Gastrocnemius medialis (tissue), 4 donors: Measurements from ENCODE around the gene ASPG.

Experiments
- CTCF ChIP-seq, 5 experiments: fragments of 450-650 bp in 3 of 5; fragments of 200-600 bp in 2 of 5; sonication (generic) in 2 of 5; IDR thresholded peaks in 4 of 5; conservative IDR thresholded peaks in 1 of 5; 1 replicate in 4 of 5; 2 replicates in 1 of 5; pipeline ENCODE4 v1.5.1; 2016 to 2019; ENCODE audit warnings: antibody characterized with exemption in 5 of 5, mild to moderate bottlenecking in 3 of 5, moderate library complexity in 3 of 5
- POLR2A ChIP-seq, 2 donors: fragments of 450-650 bp; IDR thresholded peaks; one replicate each; pipeline ENCODE4 v1.6.1; 2017; ENCODE audit warnings: antibody characterized with exemption in 2 of 2, mild to moderate bottlenecking in 2 of 2, moderate library complexity in 2 of 2

- TF ChIP-seq CTCF (IDR thresholded peaks at IDR 0.05 in 4 of 5, conservative IDR thresholded peaks at IDR 0.05 in 1 of 5) (no peak), POLR2A (IDR thresholded peaks at IDR 0.05) (no peak)
These were observed 26.6 kb downstream of the ASPG start for GRCh38 chr14:104112113-104112505.
